HG02938 (cell line): ENCODE data around the gene MADCAM1.

Source experiments
- ATAC-seq: cut with Tn5 transposase; IDR thresholded peaks from one replicate; pipeline ENCODE4 v1.9.1; 2021; ENCODE audit warnings: mild to moderate bottlenecking, moderate library complexity; ENCODE audit not compliant: unreplicated experiment

The MADCAM1 gene

DNA sequence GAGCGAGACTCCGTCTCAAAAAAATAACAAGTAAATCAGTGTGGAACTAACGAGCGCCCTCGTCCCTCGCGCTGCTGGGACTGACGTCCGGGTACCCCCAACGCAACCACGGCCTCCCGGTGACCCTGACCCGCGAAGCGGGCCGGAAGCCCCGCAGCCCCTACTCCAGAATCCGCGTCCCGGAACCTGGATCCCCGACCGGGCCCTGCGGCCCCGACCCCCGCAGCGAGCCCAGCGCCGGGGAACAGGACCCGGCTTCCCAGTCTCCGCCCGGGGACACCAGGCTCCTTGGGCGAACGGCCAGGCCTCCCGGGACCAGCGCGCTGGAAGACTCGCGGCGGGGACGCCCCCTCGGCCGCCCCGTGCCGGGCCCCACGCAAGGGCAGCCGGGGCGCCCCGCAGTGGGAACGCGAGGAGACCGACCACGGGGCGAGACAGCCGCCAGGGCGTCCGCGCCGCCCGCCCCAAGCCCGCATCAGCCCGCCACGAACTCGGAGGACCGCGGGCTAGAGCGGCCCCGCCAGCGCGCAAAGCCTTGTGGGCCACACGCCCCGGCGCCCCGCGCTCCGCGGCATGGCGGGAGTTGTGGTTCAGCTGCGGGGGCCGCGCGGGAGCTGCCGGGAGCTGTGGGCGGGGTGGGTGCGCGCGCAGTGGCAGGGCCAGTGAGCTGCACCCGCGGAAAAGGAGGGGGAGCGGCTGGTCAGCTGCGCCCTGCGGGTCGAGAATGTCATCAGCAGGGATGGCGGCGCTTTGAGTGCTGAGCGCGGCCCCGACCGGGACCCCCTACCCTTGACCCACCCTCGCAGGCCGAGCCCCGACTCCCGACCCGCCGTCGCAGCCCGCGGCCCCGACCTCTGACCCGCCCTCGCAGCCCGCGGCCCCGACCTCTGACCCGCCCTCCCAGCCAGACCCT, 7.5 kb upstream of the MADCAM1 start:
- peak; percentile 60 for ATAC-seq

DNA sequence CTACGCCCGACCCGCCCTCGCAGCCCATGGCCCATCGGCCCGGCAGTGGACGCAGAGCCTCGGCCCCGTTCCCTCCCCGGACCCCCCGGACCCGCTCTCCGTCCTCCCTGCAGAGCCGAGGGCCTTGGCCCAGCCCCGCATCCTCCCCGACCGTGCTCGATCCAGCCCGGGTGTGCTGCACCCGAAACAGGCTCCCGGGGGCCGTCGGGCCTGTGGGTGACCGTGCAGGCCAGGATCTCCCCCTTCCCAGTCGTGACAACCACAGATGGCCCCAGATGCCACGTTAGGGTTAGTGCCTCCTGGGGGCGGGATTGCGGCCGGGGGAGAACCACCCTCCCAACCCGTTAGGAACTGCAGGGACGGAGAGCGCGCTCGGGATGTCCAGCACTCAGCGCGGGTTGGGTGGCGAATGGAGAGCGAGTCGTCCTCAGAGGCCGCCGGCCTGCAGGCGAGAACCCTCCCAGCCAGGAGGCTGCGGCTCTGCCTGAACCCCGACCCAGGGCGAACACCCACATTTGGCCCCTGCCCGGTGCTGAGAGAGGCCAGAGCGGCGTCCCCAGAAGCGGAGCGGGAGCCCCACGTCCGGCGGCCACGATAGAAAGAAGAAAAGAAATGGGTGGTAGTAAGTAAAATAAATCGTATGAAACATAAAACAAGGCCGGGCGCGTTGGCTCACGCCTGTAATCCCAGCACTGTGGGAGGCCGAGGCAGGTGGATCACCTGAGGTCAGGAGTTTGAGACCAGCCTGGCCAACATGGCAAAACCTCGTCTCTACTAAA, 6.7 kb upstream of the MADCAM1 start:
- ATAC-seq = peak; percentile 19

GRCh38 chr19:491146-491741, 5.0 kb upstream of the MADCAM1 start:
- ATAC-seq = no peak

GRCh38 chr19:492091-492531, 4.2 kb upstream of the MADCAM1 start:
- ATAC-seq = no peak

- ATAC-seq = no peak
Measured at GRCh38 chr19:493391-494170, 2.7 kb upstream of the MADCAM1 start.

DNA sequence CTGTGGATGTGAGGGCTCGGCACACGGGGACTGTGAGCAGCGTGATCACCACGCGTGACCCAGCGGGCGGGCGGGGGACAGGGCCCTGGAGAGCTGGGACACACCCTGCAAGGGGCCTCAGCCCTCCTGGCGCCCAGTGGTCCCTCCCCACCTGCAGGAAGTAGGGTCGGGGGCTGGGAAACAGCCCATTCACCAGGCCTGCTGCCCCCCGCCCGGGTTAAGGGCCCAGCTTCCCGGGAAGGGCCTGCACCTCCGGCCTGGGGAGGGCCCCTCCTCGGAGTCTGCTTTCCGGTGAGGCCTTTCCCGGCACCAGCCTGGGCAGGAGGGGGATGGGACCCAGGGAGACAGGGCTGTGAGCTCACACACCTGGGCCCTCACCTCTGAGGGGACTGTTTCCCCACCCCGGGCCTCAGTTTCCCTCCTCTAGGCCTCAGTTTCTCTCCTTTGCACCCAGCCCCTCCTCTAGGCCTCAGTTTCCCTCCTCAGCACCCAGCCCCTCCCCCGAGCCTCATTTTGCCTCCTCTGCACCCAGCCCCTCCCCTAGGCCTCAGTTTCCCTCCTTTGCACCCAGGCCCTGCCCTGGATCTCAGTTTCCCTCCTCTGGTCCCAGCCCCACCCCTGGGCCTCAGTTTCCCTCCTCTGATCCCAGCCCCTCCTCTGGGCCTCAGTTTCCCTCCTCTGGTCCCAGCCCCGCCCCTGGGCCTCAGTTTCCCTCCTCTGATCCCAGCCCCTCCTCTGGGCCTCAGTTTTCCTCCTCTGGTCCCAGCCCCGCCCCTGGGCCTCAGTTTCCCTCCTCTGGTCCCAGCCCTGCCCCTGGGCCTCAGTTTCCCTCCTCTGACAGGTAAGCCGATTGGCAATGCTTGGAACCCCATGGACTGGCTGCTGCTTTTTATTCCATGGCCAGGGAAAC, 1.9 kb upstream of the MADCAM1 start:
- ATAC-seq = no peak

DNA sequence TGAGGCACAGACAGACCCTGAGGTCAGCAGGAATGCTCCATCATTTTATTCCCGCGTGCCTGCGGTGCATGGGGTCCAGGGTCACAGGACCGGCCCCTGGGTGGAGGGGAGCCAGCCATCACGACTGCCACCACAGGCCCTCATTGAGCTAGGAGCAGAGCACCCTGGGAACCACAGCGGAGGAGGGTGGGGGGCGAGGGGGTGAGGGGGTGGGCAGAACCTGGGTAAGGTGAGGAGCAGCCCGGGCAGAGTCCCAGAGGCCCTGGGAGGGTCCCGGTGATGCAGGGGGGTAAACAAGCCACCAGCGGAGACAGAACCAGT, 1.2 kb upstream of the MADCAM1 start:
- no peak for ATAC-seq

DNA sequence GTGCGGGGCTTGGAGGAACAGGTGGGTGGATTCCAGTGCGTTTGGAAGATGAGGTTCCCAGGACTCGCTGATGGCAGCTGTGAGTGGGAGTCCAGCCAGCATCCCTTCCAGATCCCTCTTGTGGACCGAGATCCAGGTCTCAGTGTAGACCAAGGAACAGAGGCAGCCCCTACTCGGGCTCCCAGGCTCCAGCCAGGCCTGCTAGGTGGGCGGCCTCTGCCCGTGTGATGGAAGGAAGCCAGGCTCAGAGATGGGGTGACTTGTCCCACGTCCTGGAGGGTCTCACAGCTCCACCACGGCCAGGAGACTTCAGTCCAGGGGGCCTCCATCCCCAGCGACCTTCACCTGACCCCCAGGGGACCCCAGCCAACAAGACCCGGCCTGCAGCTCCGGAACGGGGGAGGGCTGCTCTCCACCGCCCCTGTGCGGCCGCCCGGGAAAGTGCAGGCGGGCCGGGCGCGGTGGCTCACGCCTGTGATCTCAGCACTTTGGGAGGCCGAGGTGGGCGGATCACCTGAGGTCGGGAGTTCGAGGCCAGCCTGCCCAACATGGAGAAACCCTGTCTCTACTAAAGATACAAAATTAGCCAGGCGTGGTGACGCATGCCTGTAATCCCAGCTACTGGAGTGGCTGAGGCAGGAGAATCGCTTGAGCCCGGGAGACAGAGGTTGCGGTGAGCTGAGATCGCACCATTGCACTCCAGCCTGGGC, 729 bp upstream of the MADCAM1 start:
- ATAC-seq = no peak

- ATAC-seq = no peak
Measured at GRCh38 chr19:496986-497385, 700 bp downstream of the MADCAM1 start.

DNA sequence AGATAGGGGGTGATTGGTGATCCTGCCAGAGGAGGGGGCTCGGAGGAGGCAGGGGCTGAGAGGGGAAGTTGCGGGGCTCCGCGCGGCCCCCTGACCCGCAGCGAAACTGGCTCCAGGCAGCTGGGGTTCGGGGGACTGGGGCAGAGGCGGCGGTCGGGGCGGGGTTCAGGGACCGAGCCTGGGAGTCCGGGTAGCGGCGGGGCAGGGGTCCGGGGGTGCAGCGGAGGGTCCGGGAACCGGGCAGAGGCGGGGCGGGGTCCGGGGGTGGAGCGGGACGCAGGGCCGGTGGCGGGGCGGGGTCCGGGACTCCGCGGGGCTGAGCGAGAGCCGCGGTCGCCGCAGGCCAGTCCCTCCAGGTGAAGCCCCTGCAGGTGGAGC, 1.2 kb downstream of the MADCAM1 start:
- ATAC-seq = no peak

DNA sequence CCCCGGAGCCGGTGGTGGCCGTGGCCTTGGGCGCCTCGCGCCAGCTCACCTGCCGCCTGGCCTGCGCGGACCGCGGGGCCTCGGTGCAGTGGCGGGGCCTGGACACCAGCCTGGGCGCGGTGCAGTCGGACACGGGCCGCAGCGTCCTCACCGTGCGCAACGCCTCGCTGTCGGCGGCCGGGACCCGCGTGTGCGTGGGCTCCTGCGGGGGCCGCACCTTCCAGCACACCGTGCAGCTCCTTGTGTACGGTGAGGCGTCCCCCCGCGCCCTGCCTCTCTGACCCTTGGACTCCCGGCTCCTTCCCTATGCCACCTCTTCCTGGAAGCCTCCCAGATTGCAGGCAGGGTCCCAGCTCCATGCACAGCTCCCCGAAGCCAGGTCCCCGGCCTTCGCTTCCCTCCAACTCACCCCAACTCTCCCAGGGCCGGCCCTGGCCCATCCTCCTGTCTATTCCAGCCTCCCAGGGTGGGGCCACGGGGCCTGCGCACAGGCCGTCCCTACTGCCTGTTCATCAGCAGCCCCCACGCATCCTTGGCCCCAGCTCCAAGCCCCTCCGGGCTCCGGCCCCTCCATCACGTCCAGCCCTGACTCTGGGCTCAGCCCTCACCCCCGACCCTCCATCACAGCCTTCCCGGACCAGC, 1.7 kb downstream of the MADCAM1 start:
- no peak for ATAC-seq

DNA sequence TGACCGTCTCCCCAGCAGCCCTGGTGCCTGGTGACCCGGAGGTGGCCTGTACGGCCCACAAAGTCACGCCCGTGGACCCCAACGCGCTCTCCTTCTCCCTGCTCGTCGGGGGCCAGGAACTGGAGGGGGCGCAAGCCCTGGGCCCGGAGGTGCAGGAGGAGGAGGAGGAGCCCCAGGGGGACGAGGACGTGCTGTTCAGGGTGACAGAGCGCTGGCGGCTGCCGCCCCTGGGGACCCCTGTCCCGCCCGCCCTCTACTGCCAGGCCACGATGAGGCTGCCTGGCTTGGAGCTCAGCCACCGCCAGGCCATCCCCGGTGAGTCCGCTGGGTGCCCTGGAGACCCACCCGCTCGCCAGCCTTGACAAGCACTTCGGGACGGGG, 2.2 kb downstream of the MADCAM1 start:
- ATAC-seq = no peak

GRCh38 chr19:498977-499623, 2.8 kb downstream of the MADCAM1 start:
- no peak for ATAC-seq

DNA sequence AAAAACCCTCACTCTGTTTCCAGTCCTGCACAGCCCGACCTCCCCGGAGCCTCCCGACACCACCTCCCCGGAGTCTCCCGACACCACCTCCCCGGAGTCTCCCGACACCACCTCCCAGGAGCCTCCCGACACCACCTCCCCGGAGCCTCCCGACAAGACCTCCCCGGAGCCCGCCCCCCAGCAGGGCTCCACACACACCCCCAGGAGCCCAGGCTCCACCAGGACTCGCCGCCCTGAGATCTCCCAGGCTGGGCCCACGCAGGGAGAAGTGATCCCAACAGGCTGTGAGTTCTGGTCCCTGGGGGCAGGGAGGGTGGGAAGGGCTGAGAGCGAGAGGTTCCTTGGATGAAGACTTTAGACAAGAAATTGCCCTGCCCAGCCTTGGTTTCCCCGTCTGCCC, 5.4 kb downstream of the MADCAM1 start:
- no peak for ATAC-seq

- ATAC-seq = no peak
Measured at GRCh38 chr19:504616-505015, 8.3 kb downstream of the MADCAM1 start.

DNA sequence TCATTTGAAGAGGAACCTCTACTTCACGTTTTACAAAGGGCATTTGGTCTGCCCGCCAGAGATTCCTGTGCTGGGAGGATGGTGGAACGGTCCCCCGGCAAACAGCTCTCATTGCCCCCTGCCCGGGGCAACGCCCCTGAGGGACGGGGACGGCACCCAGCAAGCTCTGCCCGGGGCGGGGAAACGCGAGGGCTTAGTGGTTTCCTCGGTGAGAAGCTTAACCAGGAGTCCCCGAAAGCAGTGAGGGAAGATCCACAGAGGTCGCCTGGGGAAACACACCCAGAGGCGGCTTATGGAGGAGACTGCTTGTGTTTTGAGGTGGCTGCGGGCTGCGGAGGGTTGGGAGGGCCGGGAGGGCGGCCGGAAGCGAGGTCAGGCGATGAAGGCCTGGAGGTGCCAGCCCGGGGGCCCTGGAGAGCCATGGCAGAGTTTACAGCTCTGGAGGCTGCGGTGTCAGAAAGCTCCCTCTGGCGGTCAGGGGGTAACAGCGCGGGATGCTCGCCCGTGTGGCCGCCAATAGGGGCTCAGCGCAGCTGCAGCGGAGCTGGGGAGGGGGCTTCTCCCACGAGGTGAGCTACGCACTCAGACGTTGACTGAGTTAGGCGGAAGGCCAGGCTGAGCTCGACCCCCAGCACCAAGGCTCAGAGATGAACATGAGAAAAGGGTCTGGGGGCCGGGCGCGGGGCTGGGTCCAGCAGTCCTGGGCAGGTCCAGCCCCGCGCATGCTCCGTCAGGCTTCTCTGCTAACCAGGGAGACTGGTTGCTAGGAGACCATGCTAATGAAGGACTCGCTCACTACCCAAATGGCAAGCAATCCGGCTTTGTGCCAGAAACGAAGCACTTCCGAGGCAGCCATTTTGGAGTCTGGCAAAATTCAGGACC, 10.4 kb downstream of the MADCAM1 start:
- ATAC-seq = peak; percentile 58
